ENCODE data around the gene DGKI.

The DGKI gene

GRCh38 chr7:137345799-137346449, 500.9 kb downstream of the DGKI start:
- DNase-seq (ENCODE audit: low read depth in 2 of 2) = no peak

- no peak for DNase-seq (ENCODE audit: low read depth in 2 of 2)
These were observed 503.4 kb downstream of the DGKI start, which contains the start of gene PTN for GRCh38 chr7:137343281-137343841. Gene PTN (minus strand): TSS chr7:137343733. CDS start chr7:137254973, 88,760 bp downstream.

GRCh38 chr7:137342828-137343261, 503.9 kb downstream of the DGKI start:
- no peak for DNase-seq (ENCODE audit: low read depth in 2 of 2)

- DNase-seq (ENCODE audit: low read depth in 2 of 2) = no peak
These were observed 504.5 kb downstream of the DGKI start for GRCh38 chr7:137342265-137342664.

- DNase-seq (ENCODE audit: low read depth in 2 of 2) = no peak
These were observed 508.9 kb downstream of the DGKI start for GRCh38 chr7:137337902-137338301.

GRCh38 chr7:137335814-137336213, 511.0 kb downstream of the DGKI start:
- DNase-seq (ENCODE audit: low read depth in 2 of 2) = no peak

GRCh38 chr7:137331378-137331777, 515.4 kb downstream of the DGKI start:
- DNase-seq (ENCODE audit: low read depth in 2 of 2) = no peak
